ENCODE results near the gene EVPLL.

DNA sequence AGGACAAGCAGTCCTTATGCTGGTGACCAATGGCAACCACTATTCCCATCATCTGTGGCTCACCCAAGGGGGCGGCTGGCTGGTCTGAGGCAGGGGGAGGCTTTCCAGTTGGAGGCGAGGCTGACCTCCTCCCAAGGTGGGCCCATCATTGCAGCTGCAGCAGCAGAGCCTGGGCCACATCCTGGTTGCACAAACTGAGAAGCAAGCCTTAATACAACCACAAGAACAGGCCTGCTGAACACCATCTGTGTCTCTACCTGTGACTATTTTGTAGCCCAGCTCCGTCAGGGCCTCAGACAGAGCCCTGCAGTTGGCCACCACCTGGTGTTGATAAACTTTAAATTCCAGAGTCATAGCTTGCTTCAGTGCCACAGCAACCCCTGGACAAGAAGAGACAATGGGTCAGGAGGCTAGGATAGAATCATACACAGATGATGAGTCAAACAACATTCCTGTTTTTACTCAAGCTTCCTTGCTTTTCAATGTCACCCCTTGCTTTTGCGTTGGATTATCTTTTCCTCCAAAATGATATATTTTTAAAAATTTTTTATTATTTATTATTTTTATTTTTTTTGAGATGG lies 44.6 kb upstream of the EVPLL start:
- TF ChIP-seq POLR2AphosphoS5 (IDR thresholded peaks at IDR 0.05; ENCODE audit: borderline replicate concordance, low read depth, low read length) (no peak), EZH2 (IDR thresholded peaks at IDR 0.05) (no peak)
